ENCODE measurements around the gene SERPINA1.

The SERPINA1 gene

GRCh38 chr14:94332587-94332986 lies 55.8 kb downstream of the SERPINA1 start:
- Histone ChIP-seq H4K20me1 (no peaks in the 10 kb centered on the region), H3K9ac (no peak overlapping the region), H3K4me3 (no peak overlapping the region), H3K4me1 (peaks cover 0 to 21% (median 0%) of the 10 kb centered on the region in 10 experiments; a peak in 6 of 20 replicates), H3K4me2 (no peak overlapping the region), H3K27me3 (no peaks in the 10 kb centered on the region), H3K9me3 (replicated peaks in 1 of 11) (no peaks in the 10 kb centered on the region), H3K27ac (no peak overlapping the region), H3K36me3 (no peaks in the 10 kb centered on the region)
- TF ChIP-seq Cebpa-rat (IDR thresholded peaks at IDR 0.05): no peak

- Histone ChIP-seq H3K4me2 (no peak overlapping the region), H3K27me3 (no peaks in the 10 kb centered on the region), H3K9me3 (replicated peaks in 1 of 11) (no peaks in the 10 kb centered on the region), H3K27ac (no peak overlapping the region), H4K20me1 (no peaks in the 10 kb centered on the region), H3K4me1 (peaks cover 0 to 20% (median 0%) of the 10 kb centered on the region in 10 experiments; a peak in 4 of 20 replicates), H3K9ac (no peak overlapping the region), H3K36me3 (no peaks in the 10 kb centered on the region), H3K4me3 (no peak overlapping the region)
- no peak for TF ChIP-seq Cebpa-rat (IDR thresholded peaks at IDR 0.05)
These were observed 56.3 kb downstream of the SERPINA1 start for GRCh38 chr14:94332063-94332583.

GRCh38 chr14:94331462-94331861 lies 56.9 kb downstream of the SERPINA1 start:
- H3K36me3 ChIP-seq: no peaks in the 10 kb centered on the region
- peaks cover 0 to 19% (median 0%) of the 10 kb centered on the region in 10 experiments; a peak in 4 of 20 replicates for H3K4me1 ChIP-seq
- peak overlapping the region in 2 of 11 experiments; percentile 12 to 49; a peak in 1 of 22 replicates for H3K4me2 ChIP-seq
- H3K9me3 ChIP-seq (replicated peaks in 1 of 11): peaks cover 0 to 3% (median 0%) of the 10 kb centered on the region in 11 experiments; a peak in 2 of 22 replicates
- TF ChIP-seq Cebpa-rat (IDR thresholded peaks at IDR 0.05): no peak
- H4K20me1 ChIP-seq: no peaks in the 10 kb centered on the region
- no peaks in the 10 kb centered on the region for H3K27me3 ChIP-seq
- no peak overlapping the region for H3K9ac ChIP-seq
- no peak overlapping the region for H3K4me3 ChIP-seq
- no peak overlapping the region for H3K27ac ChIP-seq

GRCh38 chr14:94330857-94331256 lies 57.5 kb downstream of the SERPINA1 start:
- Histone ChIP-seq H3K36me3 (no peaks in the 10 kb centered on the region), H3K4me1 (peaks cover 0 to 19% (median 0%) of the 10 kb centered on the region in 10 experiments; a peak in 4 of 20 replicates), H3K27ac (no peak overlapping the region), H3K4me3 (no peak overlapping the region), H3K27me3 (no peaks in the 10 kb centered on the region), H3K9me3 (replicated peaks in 1 of 11) (peaks cover 0 to 4% (median 0%) of the 10 kb centered on the region in 11 experiments; a peak in 4 of 22 replicates), H3K4me2 (peak overlapping the region in 2 of 11 experiments; percentile 12 to 49; a peak in 1 of 22 replicates), H3K9ac (no peak overlapping the region), H4K20me1 (no peaks in the 10 kb centered on the region)
- no peak for TF ChIP-seq Cebpa-rat (IDR thresholded peaks at IDR 0.05)

GRCh38 chr14:94330432-94330831 lies 58.0 kb downstream of the SERPINA1 start:
- Histone ChIP-seq H3K4me1 (peaks cover 0 to 19% (median 0%) of the 10 kb centered on the region in 10 experiments; a peak in 4 of 20 replicates), H3K27ac (no peak overlapping the region)

GRCh38 chr14:94329857-94330256 lies 58.5 kb downstream of the SERPINA1 start:
- Histone ChIP-seq H3K27me3 (no peaks in the 10 kb centered on the region), H3K4me2 (no peak overlapping the region), H3K4me1 (peaks cover 0 to 18% (median 0%) of the 10 kb centered on the region in 10 experiments; a peak in 4 of 20 replicates), H3K4me3 (no peak overlapping the region), H3K27ac (no peak overlapping the region), H3K36me3 (no peaks in the 10 kb centered on the region), H3K9me3 (replicated peaks in 1 of 11) (peaks cover 0 to 4% (median 0%) of the 10 kb centered on the region in 11 experiments; a peak in 4 of 22 replicates), H3K9ac (no peak overlapping the region), H4K20me1 (no peaks in the 10 kb centered on the region)
- TF ChIP-seq Cebpa-rat (IDR thresholded peaks at IDR 0.05): no peak

More at GRCh38 chr14:94330432-94330831, 58.0 kb downstream of the SERPINA1 start:
- H3K9me3 ChIP-seq (replicated peaks in 1 of 11): peaks cover 0 to 4% (median 0%) of the 10 kb centered on the region in 11 experiments; a peak in 4 of 22 replicates
- no peak for TF ChIP-seq Cebpa-rat (IDR thresholded peaks at IDR 0.05)
- H3K4me2 ChIP-seq: peak overlapping the region in 1 of 11 experiments; percentile 49; a peak in 1 of 22 replicates
- no peaks in the 10 kb centered on the region for H3K27me3 ChIP-seq
- H4K20me1 ChIP-seq: no peaks in the 10 kb centered on the region
- H3K36me3 ChIP-seq: no peaks in the 10 kb centered on the region
- H3K9ac ChIP-seq: no peak overlapping the region
- H3K4me3 ChIP-seq: no peak overlapping the region

- peaks cover 0 to 4% (median 0%) of the 10 kb centered on the region in 11 experiments; a peak in 4 of 22 replicates for H3K9me3 ChIP-seq (replicated peaks in 1 of 11)
- TF ChIP-seq Cebpa-rat (IDR thresholded peaks at IDR 0.05): no peak
- no peaks in the 10 kb centered on the region for H3K36me3 ChIP-seq
- H3K4me3 ChIP-seq: no peak overlapping the region
- H3K27me3 ChIP-seq: no peaks in the 10 kb centered on the region
- H3K9ac ChIP-seq: no peak overlapping the region
- H3K27ac ChIP-seq: no peak overlapping the region
- no peak overlapping the region for H3K4me2 ChIP-seq
- peaks cover 0 to 13% (median 0%) of the 10 kb centered on the region in 10 experiments; a peak in 4 of 20 replicates for H3K4me1 ChIP-seq
- no peaks in the 10 kb centered on the region for H4K20me1 ChIP-seq
These were observed 60.2 kb downstream of the SERPINA1 start for GRCh38 chr14:94328196-94328595.
